Hematopoietic multipotent progenitor cell treated with erythropoietin and hydrocortisone succinate and interleukin-3 and kit ligand, for 15 days (in vitro differentiated cells): ENCODE data around the gene HBQ1.
"Not testable (repeated sequence)": the region's sequence is repeated elsewhere in the genome, so short reads cannot be mapped to it uniquely, and the experiment has no call there.

ENCODE experiments used
- DNase-seq: peaks from one replicate; pipeline ENCODE4 v3.0.0-alpha.2; 2015; ENCODE audit warnings: low spot score

HBQ1 gene

DNA sequence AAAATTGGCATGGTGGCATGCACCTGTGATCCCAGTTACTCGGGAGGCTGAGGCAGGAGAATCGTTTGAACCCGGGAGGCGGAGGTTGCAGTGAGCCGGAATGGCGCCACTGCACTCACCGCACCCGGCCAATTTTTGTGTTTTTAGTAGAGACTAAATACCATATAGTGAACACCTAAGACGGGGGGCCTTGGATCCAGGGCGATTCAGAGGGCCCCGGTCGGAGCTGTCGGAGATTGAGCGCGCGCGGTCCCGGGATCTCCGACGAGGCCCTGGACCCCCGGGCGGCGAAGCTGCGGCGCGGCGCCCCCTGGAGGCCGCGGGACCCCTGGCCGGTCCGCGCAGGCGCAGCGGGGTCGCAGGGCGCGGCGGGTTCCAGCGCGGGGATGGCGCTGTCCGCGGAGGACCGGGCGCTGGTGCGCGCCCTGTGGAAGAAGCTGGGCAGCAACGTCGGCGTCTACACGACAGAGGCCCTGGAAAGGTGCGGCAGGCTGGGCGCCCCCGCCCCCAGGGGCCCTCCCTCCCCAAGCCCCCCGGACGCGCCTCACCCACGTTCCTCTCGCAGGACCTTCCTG is at the start of gene HBQ1:
HBQ1 (plus strand) TSS at position 359 of the 575 bp plus-strand sequence; CDS start at position 387, 28 bp downstream.
- DNase-seq, result peak; percentile 82

GRCh38 chr16:130533-131173 is 49.6 kb upstream of the HBQ1 start:
- DNase-seq, result no peak

DNA sequence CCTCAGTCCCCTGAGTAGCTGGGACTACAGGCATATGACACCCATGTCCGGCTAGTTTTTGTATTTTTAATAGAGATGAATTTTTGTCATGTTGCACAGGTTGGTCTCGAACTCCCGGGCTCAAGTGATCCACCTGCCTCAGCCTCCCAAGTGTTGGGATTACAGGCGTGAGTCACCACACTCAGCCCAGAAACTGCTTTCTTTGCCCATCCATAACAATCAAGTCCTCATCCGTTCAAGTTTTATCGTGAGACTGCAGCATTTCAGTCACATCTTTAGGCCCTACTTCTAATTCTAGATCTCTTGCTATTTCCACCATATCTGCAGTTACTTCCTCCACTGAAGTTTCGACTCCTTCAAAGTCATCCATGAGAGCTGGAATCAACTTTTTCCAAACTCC is 48.1 kb upstream of the HBQ1 start:
- no peak for DNase-seq

DNA sequence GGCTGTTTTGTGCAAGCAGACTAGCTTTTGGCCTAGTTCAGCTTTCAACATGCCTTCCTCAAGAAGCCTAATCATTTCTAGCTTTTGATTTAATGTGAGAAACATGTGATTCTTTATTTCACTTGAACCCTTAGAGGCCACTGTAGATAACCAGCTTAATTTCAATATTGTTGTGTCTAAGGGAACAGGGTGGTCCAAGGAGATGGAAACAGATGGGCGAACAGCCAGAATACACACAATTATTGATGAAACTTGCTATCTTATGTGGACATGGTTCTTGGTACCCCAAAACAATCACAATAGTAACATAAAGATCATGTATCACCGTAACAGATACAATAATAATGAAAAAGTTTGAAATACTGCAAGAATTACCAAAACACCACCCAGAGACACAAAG is 46.5 kb upstream of the HBQ1 start:
- DNase-seq, result no peak

- DNase-seq, result no peak
These were observed 42.2 kb upstream of the HBQ1 start for GRCh38 chr16:138049-138417.

DNA sequence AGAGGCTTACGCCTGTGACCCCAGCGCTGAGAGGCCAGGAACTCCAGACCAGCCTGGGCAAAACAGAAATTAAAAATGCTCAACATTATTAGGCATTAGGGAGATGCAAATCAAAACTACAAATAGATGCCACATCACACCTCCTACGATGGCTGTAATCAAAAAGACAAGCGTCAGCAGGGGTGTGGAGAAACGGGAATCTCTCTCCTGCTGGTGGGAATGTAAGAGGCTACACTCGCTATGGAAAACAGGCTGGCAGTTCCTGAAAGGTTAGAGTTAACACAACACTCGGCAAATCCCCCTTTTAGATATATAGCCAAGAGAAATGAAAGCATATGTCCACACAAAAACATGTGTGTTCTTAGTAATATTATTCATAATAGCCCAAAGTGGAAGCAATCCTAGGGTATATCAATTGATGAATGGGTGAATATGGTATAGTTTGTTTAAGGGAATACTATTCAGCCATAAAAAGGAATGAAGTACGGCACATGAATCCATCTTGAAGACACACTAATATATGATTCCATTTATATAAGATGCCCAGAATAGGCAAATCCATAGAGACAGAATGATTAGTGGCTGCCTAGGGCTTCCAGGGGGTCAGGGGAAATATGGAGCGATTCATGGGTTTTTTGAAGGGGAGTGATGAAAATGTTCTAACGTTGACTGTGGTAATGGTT is 39.9 kb upstream of the HBQ1 start:
- no peak for DNase-seq

DNA sequence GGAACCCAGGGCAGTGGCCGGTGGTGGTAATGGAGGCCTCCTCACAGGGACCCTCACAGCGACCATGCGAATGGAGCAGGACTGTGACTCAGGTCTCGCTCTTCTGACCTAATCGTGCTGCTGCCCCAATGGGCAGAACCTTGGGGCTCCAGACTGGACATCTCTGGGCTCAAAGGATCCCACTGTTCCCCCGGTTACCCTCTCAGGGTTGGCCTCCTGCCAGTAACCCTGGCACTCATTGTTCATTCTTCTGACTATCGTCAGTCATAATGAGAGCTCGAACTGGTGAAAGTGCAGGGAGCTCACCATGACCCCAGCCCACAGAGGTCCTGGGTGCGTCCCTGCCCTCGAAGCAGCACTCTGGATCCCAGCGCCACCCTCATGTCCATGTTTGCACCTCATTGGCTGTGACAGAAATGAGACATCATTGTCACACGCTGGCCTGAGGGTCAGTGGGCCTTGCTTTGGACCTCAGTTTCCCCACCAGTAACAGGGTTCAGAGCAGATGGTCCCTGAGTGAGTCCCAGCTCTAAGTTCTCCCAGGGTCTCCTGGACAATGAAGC is 37.8 kb upstream of the HBQ1 start:
- DNase-seq, result peak; percentile 57

DNA sequence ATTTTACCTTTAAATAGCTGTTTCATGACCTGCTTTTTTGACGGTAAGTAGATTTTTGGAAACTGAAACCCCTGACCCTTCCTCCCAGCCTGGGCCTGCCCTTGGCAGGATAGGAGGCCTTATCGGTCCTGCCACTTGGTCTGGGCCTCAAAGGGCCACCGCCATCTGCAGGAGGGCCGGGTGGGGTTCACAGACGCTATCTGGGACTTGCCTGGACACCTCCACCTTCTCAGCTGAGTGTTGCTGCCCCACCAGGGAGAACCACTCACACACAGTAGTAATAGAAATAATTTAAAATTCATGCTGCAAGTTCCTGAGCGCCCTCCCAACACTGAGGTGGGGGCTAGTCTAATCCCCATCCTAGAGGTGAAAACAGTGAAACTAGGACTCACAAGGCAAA is 37.2 kb upstream of the HBQ1 start:
- DNase-seq, result peak; percentile 94

GRCh38 chr16:143456-143855 is 36.8 kb upstream of the HBQ1 start:
- peak; percentile 52 for DNase-seq

DNA sequence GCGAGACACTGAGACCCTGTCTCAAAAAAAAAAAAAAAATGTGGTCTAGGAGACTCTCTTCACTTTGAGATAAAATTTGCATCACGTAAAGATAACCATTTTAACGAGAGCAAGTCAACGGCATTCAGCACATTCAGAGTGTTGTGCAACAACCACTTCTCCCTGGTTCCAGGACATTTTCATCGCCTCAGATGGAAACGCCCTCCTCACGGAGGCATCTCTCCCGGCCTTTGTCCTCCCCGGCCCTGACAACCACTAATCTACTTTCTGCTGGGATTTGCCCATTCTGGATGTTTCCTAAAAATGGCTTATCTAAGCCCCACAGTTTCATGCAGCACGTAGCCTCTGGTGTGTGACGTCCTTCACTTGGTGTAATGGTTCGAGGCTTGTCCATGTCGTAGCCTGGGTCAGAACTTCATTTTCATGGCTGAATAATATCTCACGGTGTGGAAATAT is 35.4 kb upstream of the HBQ1 start:
- no peak for DNase-seq

- no peak for DNase-seq
These were observed 33.6 kb upstream of the HBQ1 start for GRCh38 chr16:146646-147045.

DNA sequence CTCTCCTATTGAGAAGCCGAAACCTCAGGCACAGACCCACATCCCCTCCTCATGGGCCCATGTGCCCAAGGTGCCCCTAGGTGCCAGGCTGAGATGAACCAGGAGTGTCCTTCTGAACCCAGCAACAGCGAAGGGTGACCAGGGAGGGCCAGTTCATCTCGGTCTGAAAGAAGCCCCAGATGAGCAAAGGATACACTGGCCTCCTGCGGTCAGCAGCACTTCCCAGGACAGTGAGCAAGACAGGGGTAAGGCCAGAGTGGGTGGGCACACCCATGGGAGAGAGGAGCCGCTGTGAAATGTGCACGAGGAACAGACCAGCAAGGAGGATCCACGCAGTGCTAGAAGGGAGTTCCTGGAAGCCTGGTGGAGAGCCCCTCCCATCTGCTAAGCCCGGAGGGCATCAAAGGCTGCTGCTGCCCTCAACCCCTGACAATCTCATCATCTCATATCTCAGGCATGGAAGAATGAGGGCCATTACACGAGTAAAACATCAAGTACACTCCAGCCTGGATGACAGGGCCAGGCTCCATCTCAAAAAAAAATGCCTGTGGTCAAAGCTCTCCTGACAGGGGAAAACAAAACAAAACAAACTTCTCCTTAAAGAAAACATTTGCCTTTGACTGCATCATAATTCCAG is 31.1 kb upstream of the HBQ1 start:
- peak; percentile 54 for DNase-seq

DNA sequence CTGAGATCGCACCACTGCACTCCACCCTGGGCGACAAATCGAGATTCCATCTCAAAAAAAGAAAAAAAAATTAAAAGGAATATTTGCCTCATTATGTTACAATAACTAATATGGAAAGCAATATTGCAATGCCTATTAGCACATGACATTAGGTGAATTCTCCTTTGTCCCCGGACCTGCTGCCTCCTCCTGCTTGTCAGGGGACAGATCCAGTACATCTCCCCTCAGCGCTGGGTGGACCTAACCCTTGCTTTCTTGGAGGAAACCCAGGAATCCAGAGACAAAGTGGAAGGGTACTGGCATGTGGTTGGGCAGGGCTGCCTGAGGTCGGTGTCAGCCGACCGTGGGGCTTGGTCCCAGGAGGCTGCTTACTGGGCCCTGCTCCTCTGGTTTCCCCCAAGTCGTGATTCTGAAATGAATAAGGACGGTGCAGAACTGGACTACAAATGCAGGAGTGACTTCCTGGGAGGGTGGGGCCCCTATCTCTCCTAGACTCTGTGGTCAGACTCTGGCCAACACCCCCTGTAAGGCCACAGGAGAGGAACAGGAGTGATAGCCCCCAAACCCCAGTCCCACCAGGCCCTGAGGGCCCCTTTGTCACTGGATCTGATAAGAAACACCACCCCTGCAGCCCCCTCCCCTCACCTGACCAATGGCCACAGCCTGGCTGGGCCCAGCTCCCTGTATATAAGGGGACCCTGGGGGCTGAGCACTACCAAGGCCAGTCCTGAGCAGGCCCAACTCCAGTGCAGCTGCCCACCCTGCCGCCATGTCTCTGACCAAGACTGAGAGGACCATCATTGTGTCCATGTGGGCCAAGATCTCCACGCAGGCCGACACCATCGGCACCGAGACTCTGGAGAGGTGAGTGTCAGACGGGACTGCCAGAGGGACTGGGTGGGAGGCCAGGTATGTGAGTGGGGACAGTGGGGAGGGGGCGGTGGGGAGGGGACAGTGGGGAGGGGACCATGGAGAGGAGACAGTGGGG is 27.8 kb upstream of the HBQ1 start, which contains the start of gene HBZ:
HBZ (plus strand) TSS at position 504 of the 988 bp plus-strand sequence; CDS start at position 770, 266 bp downstream.
- no peak for DNase-seq

DNA sequence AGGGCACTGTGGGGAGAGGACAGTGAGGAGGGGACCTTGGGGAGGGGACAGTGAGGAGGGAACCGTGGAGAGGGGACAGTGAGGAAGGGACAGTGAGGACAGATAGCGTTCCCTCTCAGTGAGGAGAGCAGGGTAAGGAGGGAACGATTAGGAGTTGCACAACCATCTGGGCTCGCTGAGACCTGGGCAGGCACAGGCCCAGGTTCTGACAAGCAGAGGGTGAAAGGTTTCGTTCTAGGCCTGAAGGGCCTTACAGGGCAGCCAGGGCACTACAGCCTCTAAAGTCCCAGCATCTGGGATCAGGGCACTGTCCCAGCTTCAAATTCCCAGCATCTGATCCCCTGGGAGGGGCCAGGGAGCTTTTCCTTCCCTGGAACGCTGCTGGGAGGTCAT is 27.1 kb upstream of the HBQ1 start:
- not testable (repeated sequence) for DNase-seq

- DNase-seq, result not testable (repeated sequence)
These were observed 26.6 kb upstream of the HBQ1 start for GRCh38 chr16:153550-154216.

GRCh38 chr16:154217-155030 is 25.8 kb upstream of the HBQ1 start:
- DNase-seq, result peak; percentile 22

GRCh38 chr16:155031-155398 is 25.2 kb upstream of the HBQ1 start:
- DNase-seq, result no peak

GRCh38 chr16:159136-159849 is 21.0 kb upstream of the HBQ1 start:
- peak; percentile 30 for DNase-seq

DNA sequence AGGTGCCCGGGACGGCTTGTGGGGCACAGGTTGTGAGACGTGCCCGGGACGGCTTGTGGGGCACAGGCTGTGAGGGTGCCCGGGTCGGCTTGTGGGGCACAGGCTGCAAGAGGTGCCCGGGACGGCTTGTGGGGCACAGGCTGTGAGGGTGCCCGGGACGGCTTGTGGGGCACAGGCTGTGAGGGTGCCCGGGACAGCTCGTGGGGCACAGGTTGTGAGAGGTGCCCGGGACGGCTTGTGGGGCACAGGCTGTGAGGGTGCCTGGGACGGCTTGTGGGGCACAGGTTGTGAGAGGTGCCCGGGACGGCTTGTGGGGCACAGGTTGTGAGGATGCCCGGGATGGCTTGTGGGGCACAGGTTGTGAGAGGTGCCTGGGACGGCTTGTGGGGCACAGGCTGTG is 20.0 kb upstream of the HBQ1 start:
- DNase-seq, result not testable (repeated sequence)
